GM12891 (cell line): ENCODE results near the gene ZGPAT.

Source experiments
- POLR2A ChIP-seq: IDR thresholded peaks from 2 replicates; pipeline ENCODE4 v1.6.1; 2011; ENCODE audit warnings: low read depth, low read length, control low read depth
- POLR2AphosphoS5 ChIP-seq: IDR thresholded peaks from 2 replicates; pipeline ENCODE4 v1.6.1; 2011; ENCODE audit warnings: low read depth, low read length, control low read depth
- POU2F2 ChIP-seq: IDR thresholded peaks from 2 replicates; pipeline ENCODE4 v1.6.1; 2011; ENCODE audit warnings: low read depth, mild to moderate bottlenecking, control low read depth, low read length, moderate library complexity
- SPI1 ChIP-seq: IDR thresholded peaks from 2 replicates; pipeline ENCODE4 v1.6.1; 2011; ENCODE audit warnings: low read depth, low read length, control low read depth
- TAF1 ChIP-seq: IDR thresholded peaks from 2 replicates; pipeline ENCODE4 v1.6.1; 2011; ENCODE audit warnings: low read depth, low read length, control low read depth

DNA sequence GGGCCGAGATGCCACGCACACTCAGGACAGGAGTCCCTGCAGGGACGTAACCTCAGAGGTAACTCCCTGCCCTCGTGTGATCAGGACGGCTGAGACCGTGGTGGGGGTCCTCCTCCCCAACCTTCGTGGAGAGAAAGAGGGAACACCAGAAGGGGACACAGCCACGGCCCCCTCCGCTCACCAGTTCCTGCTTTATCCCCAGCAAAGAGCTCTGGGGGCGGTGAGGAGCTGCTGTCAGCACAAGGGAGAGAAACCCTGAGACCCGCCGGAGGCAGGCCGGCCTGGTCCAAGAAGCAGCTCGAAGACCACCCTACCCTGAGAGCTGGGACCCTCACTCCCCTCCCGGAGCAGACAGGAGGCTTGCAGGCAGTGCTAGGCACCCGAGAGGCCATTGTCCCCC lies 76.1 kb downstream of the ZGPAT start:
- no peak for TF ChIP-seq POLR2A
- no peak for TF ChIP-seq POLR2AphosphoS5
- no peak for TF ChIP-seq TAF1
- no peak for TF ChIP-seq SPI1
- TF ChIP-seq POU2F2 = no peak
